Activated CD8-positive, alpha-beta memory T cell treated with anti-CD3 and anti-CD28 coated beads for 4 hours (primary cell): Measurements from ENCODE around the gene PCDHGA6.
"Not testable (repeated sequence)": the region's sequence is repeated elsewhere in the genome, so short reads cannot be mapped to it uniquely, and the experiment has no call there.

Experiments
- DNase-seq, 2 donors: peaks; one replicate each; pipeline ENCODE4 v3.0.0-alpha.2; 2020; ENCODE audit warnings: low read depth in 2 of 2

The PCDHGA6 gene

GRCh38 chr5:141392429-141393198 lies 18.9 kb downstream of the PCDHGA6 start, which contains the start of gene PCDHGA8:
TSS of gene PCDHGA8 (plus strand) at chr5:141392633. CDS start at chr5:141392814, 181 bp downstream.
- no peak for DNase-seq

GRCh38 chr5:141393267-141393666 lies 19.6 kb downstream of the PCDHGA6 start:
- DNase-seq, result no peak

GRCh38 chr5:141394401-141395187 lies 20.9 kb downstream of the PCDHGA6 start:
- DNase-seq, result not testable (repeated sequence)

- DNase-seq, result not testable (repeated sequence)
These were observed 24.3 kb downstream of the PCDHGA6 start, which contains the start of gene PCDHGB5 for GRCh38 chr5:141397756-141398551. TSS of gene PCDHGB5 (plus strand) at chr5:141397947. CDS start at chr5:141398128, 181 bp downstream.

- no peak for DNase-seq
These were observed 24.9 kb downstream of the PCDHGA6 start for GRCh38 chr5:141398608-141399007.

GRCh38 chr5:141399555-141400258 lies 26.0 kb downstream of the PCDHGA6 start:
- no peak for DNase-seq

GRCh38 chr5:141402553-141403243 lies 29.0 kb downstream of the PCDHGA6 start, which contains the start of gene PCDHGA9:
TSS of gene PCDHGA9 (plus strand) at chr5:141402778. CDS start at chr5:141402953, 175 bp downstream.
- no peak for DNase-seq

GRCh38 chr5:141403387-141403786 lies 29.7 kb downstream of the PCDHGA6 start:
- no peak for DNase-seq

GRCh38 chr5:141407790-141408505 lies 34.3 kb downstream of the PCDHGA6 start, which contains the start of gene PCDHGB6:
TSS of gene PCDHGB6 (plus strand) at chr5:141408021. CDS start at chr5:141408203, 182 bp downstream.
- not testable (repeated sequence) for DNase-seq

GRCh38 chr5:141409598-141410306 lies 36.1 kb downstream of the PCDHGA6 start:
- DNase-seq, result no peak

- DNase-seq, result no peak
These were observed 37.9 kb downstream of the PCDHGA6 start for GRCh38 chr5:141411575-141411974.

- DNase-seq, result peak in 1 of 2 donors; percentile 38
These were observed 39.3 kb downstream of the PCDHGA6 start, which contains the start of gene PCDHGA10 for GRCh38 chr5:141412854-141413539. TSS of gene PCDHGA10 (plus strand) at chr5:141412987. CDS start at chr5:141413176, 189 bp downstream.

- DNase-seq, result no peak
These were observed 39.9 kb downstream of the PCDHGA6 start for GRCh38 chr5:141413540-141414069.

- not testable (repeated sequence) for DNase-seq
These were observed 41.0 kb downstream of the PCDHGA6 start for GRCh38 chr5:141414548-141415274.

- not testable (repeated sequence) for DNase-seq
These were observed 41.6 kb downstream of the PCDHGA6 start for GRCh38 chr5:141415275-141415618.

- DNase-seq, result not testable (repeated sequence)
These were observed 43.9 kb downstream of the PCDHGA6 start, which contains the start of gene PCDHGB7 for GRCh38 chr5:141417494-141418172. TSS of gene PCDHGB7 (plus strand) at chr5:141417677. CDS start at chr5:141417860, 183 bp downstream.
